Measurements from ENCODE around the gene MVK. TPM values are rescaled to one million over a fixed set of nuclear protein-coding genes. Genes with fewer than 3 reads are reported as not detected.

MVK gene
- total RNA-seq, 1 donor: 9.7 TPM

GRCh38 chr12:109544955-109545531, 28.6 kb upstream of the MVK start:
- peak; percentile 30 for DNase-seq (ENCODE audit: low read depth)
- TF ChIP-seq CTCF (IDR thresholded peaks at IDR 0.05; ENCODE audit: insufficient read depth, low read length): no peak
- no peak overlapping the region for H3K4me3 ChIP-seq (ENCODE audit: low read depth, low read length)

- no peak overlapping the region for H3K4me3 ChIP-seq (ENCODE audit: low read depth, low read length)
- no peak for TF ChIP-seq CTCF (IDR thresholded peaks at IDR 0.05; ENCODE audit: insufficient read depth, low read length)
- no peak for DNase-seq (ENCODE audit: low read depth)
Measured at GRCh38 chr12:109545826-109546225, 27.8 kb upstream of the MVK start.

DNA sequence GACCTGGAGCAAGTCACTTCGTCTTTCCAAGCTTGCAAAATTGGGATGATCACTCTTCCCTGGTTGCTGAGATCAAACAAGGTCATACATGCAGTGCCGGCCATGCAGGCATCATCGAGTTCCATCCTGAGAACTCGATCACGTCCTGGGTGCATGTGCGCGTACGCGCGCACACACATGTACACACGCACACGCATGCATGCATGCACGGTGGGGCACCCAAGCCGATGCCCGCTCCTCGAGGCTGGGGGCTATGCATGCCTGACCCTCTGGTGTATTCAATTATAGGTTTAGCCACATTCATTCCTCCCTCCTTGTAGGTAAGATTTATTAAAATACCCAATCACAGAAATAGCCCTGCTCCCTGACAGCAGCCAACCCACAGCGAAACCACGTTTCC, 26.3 kb upstream of the MVK start:
- no peak overlapping the region for H3K4me3 ChIP-seq (ENCODE audit: low read depth, low read length)
- DNase-seq (ENCODE audit: low read depth): no peak
- no peak for TF ChIP-seq CTCF (IDR thresholded peaks at IDR 0.05; ENCODE audit: insufficient read depth, low read length)

GRCh38 chr12:109548258-109548657, 25.3 kb upstream of the MVK start:
- no peak for TF ChIP-seq CTCF (IDR thresholded peaks at IDR 0.05; ENCODE audit: insufficient read depth, low read length)
- DNase-seq (ENCODE audit: low read depth): no peak
- H3K4me3 ChIP-seq (ENCODE audit: low read depth, low read length): no peak overlapping the region

GRCh38 chr12:109549613-109550270, 23.9 kb upstream of the MVK start:
- no peak overlapping the region for H3K4me3 ChIP-seq (ENCODE audit: low read depth, low read length)
- no peak for TF ChIP-seq CTCF (IDR thresholded peaks at IDR 0.05; ENCODE audit: insufficient read depth, low read length)
- no peak for DNase-seq (ENCODE audit: low read depth)

DNA sequence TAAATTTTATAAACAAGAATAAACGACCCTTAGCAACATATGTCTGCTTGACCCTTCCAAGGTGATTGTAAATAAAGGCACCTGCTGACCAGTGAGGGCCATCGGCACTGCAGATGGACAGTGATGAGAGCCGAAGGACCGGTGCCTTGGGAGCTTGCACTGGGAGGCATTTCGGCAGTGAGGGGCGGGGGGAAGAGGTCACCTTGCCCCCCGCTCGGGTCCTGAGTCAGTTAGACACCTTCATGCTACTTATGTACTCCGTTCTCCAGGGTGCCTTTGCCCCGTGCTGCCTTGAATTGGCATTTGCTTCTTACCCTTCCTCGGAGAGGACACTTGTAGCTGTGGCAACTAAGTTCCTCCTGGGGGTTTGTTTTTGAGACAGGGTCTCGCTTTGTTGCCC, 23.3 kb upstream of the MVK start:
- no peak overlapping the region for H3K4me3 ChIP-seq (ENCODE audit: low read depth, low read length)
- DNase-seq (ENCODE audit: low read depth): no peak
- no peak for TF ChIP-seq CTCF (IDR thresholded peaks at IDR 0.05; ENCODE audit: insufficient read depth, low read length)

DNA sequence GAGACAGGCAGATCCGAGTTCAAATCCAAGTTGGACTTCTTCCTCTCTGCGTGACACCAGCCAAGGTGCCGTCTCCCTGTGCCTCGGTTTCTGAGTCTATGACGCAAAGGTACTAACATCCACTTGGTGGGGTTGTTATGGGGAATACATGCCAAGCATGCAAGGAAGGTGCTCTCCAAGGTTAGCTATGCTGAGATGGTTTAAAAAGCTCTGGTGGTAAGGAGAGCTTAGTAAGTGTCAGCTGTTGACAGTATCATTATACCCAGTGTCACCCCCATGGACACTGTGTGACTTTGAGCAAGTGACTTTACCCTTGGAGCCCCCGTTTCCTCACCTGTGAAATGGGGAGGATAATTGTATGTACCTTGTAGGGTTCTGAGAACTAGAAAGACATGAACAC, 22.5 kb upstream of the MVK start:
- H3K4me3 ChIP-seq (ENCODE audit: low read depth, low read length): no peak overlapping the region
- no peak for DNase-seq (ENCODE audit: low read depth)
- TF ChIP-seq CTCF (IDR thresholded peaks at IDR 0.05; ENCODE audit: insufficient read depth, low read length): no peak
